HL-60 (cell line): ENCODE data around the gene RCAN3.

Experiments used
- CTCF ChIP-seq: IDR thresholded peaks from one replicate; pipeline ENCODE4 v1.5.1; 2011; ENCODE audit warnings: low read length, control low read depth, inconsistent platforms; ENCODE audit not compliant: insufficient read depth
- POLR2AphosphoS5 ChIP-seq: IDR thresholded peaks from 2 replicates; pipeline ENCODE4 v1.6.1; 2012; ENCODE audit warnings: low read depth
- REST ChIP-seq: IDR thresholded peaks from 2 replicates; pipeline ENCODE4 v1.6.1; 2012; ENCODE audit warnings: low read depth; ENCODE audit not compliant: insufficient replicate concordance

GRCh38 chr1:24548070-24548469 lies 45.4 kb downstream of the RCAN3 start:
- TF ChIP-seq REST (no peak), CTCF (no peak), POLR2AphosphoS5 (no peak)
